GM12801 (cell line): ENCODE data around the gene CCT6A.

ENCODE experiments used
- CTCF ChIP-seq: IDR thresholded peaks from one replicate; pipeline ENCODE4 v1.5.1; 2011; ENCODE audit warnings: control low read depth; ENCODE audit not compliant: insufficient read length; ENCODE audit errors: extremely low read depth

Gene CCT6A

GRCh38 chr7:56091591-56091990 lies 40.0 kb downstream of the CCT6A start:
- no peak for TF ChIP-seq CTCF

GRCh38 chr7:56092789-56093531 lies 41.4 kb downstream of the CCT6A start, which contains the start of gene PHKG1:
Gene PHKG1, minus strand, starts transcription at chr7:56092952. Its CDS starts 4,011 bp downstream, at chr7:56088941.
- TF ChIP-seq CTCF = no peak

DNA sequence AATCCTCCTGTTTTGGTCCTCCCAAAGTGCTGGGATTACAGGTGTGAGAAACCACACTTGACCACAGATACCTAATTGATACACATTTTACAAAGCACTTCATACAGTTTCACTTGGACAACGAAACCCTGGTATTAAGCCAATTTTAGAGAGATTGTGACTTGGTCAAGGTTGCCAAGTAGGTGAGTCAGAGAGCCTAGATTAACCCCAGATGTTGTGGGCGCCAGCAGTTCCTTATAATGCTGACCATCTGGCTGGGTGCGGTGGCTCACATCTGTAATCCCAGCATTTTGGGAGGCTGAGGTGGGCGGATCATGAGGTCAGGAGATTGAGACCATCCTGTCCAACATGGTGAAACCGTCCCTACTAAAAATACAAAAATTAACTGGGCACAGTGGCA lies 46.1 kb downstream of the CCT6A start:
- TF ChIP-seq CTCF = no peak

DNA sequence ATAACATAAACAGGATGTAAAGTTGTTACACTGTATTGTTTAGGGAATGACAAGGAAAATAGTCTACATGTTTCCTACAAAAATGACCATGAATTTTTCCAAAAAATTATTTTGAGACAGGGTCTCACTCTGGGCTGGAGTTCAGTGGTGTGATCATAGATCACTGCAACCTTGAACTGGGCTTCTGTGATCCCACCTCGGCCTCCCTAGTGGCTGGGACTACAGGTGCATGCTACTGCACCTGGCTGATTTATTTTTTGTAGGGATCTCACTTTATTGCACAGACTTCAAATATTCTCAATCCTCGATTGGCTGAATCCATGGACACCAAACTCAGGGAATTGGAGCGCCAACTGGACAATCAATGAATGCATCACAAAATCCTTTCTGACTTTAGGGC lies 48.1 kb downstream of the CCT6A start:
- no peak for TF ChIP-seq CTCF

- no peak for TF ChIP-seq CTCF
These were observed 53.9 kb downstream of the CCT6A start for GRCh38 chr7:56105508-56105907.

GRCh38 chr7:56106108-56107073 lies 54.8 kb downstream of the CCT6A start, which contains the start of gene CHCHD2:
Gene CHCHD2, minus strand, starts transcription at chr7:56106476. Its CDS starts 63 bp downstream, at chr7:56106413.
- TF ChIP-seq CTCF = no peak

GRCh38 chr7:56107954-56108258 lies 56.3 kb downstream of the CCT6A start:
- TF ChIP-seq CTCF = no peak
